ENCODE measurements around the gene CBX8. TPM values are rescaled to one million over a fixed set of nuclear protein-coding genes. Genes with fewer than 3 reads are reported as not detected.

Gene CBX8
- polyA plus RNA-seq, 1 donor = 10.3 TPM

- Histone ChIP-seq H3K36me3 (ENCODE audit: control insufficient read depth, insufficient read depth, low read length) (no peaks in the 10 kb centered on the region), H3K9me3 (ENCODE audit: control insufficient read depth, low read depth, low read length) (peaks cover 4% of the 10 kb centered on the region), H3K4me3 (ENCODE audit: low read length) (no peak overlapping the region), H3K27me3 (ENCODE audit: control insufficient read depth, insufficient read depth, low read length) (peaks cover 50% of the 10 kb centered on the region), H3K27ac (ENCODE audit: low read length) (no peak overlapping the region), H3K4me1 (ENCODE audit: control insufficient read depth, insufficient read depth, low read length) (peaks cover 7% of the 10 kb centered on the region)
- DNase-seq = no peak
- WGBS (ENCODE audit: insufficient coverage, low lambda C conversion rate) = 83% methylated on average over 1 of the region's 13 CpGs
Measured at GRCh38 chr17:79819534-79820276, 22.8 kb upstream of the CBX8 start.

GRCh38 chr17:79819085-79819484 is 22.2 kb upstream of the CBX8 start:
- Histone ChIP-seq H3K4me1 (ENCODE audit: control insufficient read depth, insufficient read depth, low read length) (peaks cover 13% of the 10 kb centered on the region), H3K9me3 (ENCODE audit: control insufficient read depth, low read depth, low read length) (peaks cover 4% of the 10 kb centered on the region), H3K27me3 (ENCODE audit: control insufficient read depth, insufficient read depth, low read length) (peaks cover 56% of the 10 kb centered on the region), H3K27ac (ENCODE audit: low read length) (no peak overlapping the region), H3K4me3 (ENCODE audit: low read length) (no peak overlapping the region), H3K36me3 (ENCODE audit: control insufficient read depth, insufficient read depth, low read length) (no peaks in the 10 kb centered on the region)
- no peak for DNase-seq
- WGBS (ENCODE audit: insufficient coverage, low lambda C conversion rate) = no CpG with 5 or more reads among the region's 5 CpGs

GRCh38 chr17:79818026-79818758 is 21.3 kb upstream of the CBX8 start:
- no CpG with 5 or more reads among the region's 12 CpGs for WGBS (ENCODE audit: insufficient coverage, low lambda C conversion rate)
- Histone ChIP-seq H3K9me3 (ENCODE audit: control insufficient read depth, low read depth, low read length) (peaks cover 4% of the 10 kb centered on the region), H3K27ac (ENCODE audit: low read length) (no peak overlapping the region), H3K36me3 (ENCODE audit: control insufficient read depth, insufficient read depth, low read length) (no peaks in the 10 kb centered on the region), H3K4me3 (ENCODE audit: low read length) (no peak overlapping the region), H3K27me3 (ENCODE audit: control insufficient read depth, insufficient read depth, low read length) (peaks cover 61% of the 10 kb centered on the region), H3K4me1 (ENCODE audit: control insufficient read depth, insufficient read depth, low read length) (peaks cover 17% of the 10 kb centered on the region)
- no peak for DNase-seq

- Histone ChIP-seq H3K27ac (ENCODE audit: low read length) (no peak overlapping the region), H3K36me3 (ENCODE audit: control insufficient read depth, insufficient read depth, low read length) (no peaks in the 10 kb centered on the region), H3K4me1 (ENCODE audit: control insufficient read depth, insufficient read depth, low read length) (peaks cover 34% of the 10 kb centered on the region), H3K27me3 (ENCODE audit: control insufficient read depth, insufficient read depth, low read length) (peaks cover 82% of the 10 kb centered on the region), H3K4me3 (ENCODE audit: low read length) (no peak overlapping the region), H3K9me3 (ENCODE audit: control insufficient read depth, low read depth, low read length) (peaks cover 17% of the 10 kb centered on the region)
- DNase-seq = peak in 1 of 2 donors; percentile 38
- no CpG with 5 or more reads among the region's 41 CpGs for WGBS (ENCODE audit: insufficient coverage, low lambda C conversion rate)
Measured at GRCh38 chr17:79815836-79816461, 19.1 kb upstream of the CBX8 start.

GRCh38 chr17:79814974-79815835 is 18.3 kb upstream of the CBX8 start:
- no peaks in the 10 kb centered on the region for H3K36me3 ChIP-seq (ENCODE audit: control insufficient read depth, insufficient read depth, low read length)
- peaks cover 88% of the 10 kb centered on the region for H3K27me3 ChIP-seq (ENCODE audit: control insufficient read depth, insufficient read depth, low read length)
- peaks cover 21% of the 10 kb centered on the region for H3K9me3 ChIP-seq (ENCODE audit: control insufficient read depth, low read depth, low read length)
- WGBS (ENCODE audit: insufficient coverage, low lambda C conversion rate) = no CpG with 5 or more reads among the region's 96 CpGs
- peaks cover 41% of the 10 kb centered on the region for H3K4me1 ChIP-seq (ENCODE audit: control insufficient read depth, insufficient read depth, low read length)
- no peak overlapping the region for H3K4me3 ChIP-seq (ENCODE audit: low read length)
- peak in 1 of 2 donors; percentile 65 for DNase-seq
- no peak overlapping the region for H3K27ac ChIP-seq (ENCODE audit: low read length)

- no peaks in the 10 kb centered on the region for H3K36me3 ChIP-seq (ENCODE audit: control insufficient read depth, insufficient read depth, low read length)
- peaks cover 46% of the 10 kb centered on the region for H3K4me1 ChIP-seq (ENCODE audit: control insufficient read depth, insufficient read depth, low read length)
- DNase-seq = peak in 1 of 2 donors; percentile 42
- peaks cover 87% of the 10 kb centered on the region for H3K27me3 ChIP-seq (ENCODE audit: control insufficient read depth, insufficient read depth, low read length)
- H3K4me3 ChIP-seq (ENCODE audit: low read length) = no peak overlapping the region
- H3K9me3 ChIP-seq (ENCODE audit: control insufficient read depth, low read depth, low read length) = peaks cover 23% of the 10 kb centered on the region
- no peak overlapping the region for H3K27ac ChIP-seq (ENCODE audit: low read length)
- no CpG with 5 or more reads among the region's 43 CpGs for WGBS (ENCODE audit: insufficient coverage, low lambda C conversion rate)
Measured at GRCh38 chr17:79814127-79814973, 17.5 kb upstream of the CBX8 start.

DNA sequence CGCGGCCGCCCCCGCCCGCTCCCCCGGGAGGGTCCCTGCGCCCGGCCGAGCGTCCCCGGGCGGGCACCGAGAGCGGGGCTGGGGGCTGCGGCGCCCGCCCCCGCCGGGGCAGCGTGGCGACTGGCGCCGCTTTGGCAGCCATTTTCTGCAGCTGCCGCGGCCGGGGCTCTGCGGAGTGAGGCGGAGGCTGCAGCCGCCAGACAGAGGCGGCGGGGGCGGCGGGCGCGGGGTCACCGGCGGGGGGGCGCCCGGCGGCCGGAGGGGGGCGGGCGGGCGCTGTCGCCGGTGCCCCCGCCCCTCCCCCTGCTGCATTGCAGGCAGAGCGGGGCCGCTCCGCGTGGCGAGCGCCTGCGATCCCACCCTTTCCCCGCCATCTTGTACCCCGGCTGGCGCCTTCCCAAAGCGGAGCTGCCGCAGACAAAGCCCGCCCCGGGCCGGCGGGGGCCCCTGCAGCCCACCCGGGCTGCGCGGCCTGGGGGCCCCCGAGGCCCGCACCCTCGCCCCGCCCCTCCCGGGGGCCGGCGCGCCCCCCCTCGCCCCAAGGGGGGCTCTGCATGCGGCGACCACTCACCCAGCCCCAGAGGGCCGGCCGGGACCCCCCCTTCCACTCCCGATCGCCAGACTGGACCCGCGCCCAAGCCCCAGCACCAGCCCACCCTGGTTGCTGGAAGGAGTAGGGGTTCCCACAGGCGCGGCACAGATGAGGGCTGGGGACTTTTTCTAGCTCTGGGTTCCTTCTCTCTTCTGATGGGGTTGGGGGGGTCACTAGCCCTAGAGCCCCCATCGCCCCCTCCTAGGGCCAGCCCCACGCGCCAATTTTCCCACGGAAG is 16.6 kb upstream of the CBX8 start:
- Histone ChIP-seq H3K36me3 (ENCODE audit: control insufficient read depth, insufficient read depth, low read length) (no peaks in the 10 kb centered on the region), H3K27ac (ENCODE audit: low read length) (no peak overlapping the region), H3K27me3 (ENCODE audit: control insufficient read depth, insufficient read depth, low read length) (peaks cover 92% of the 10 kb centered on the region), H3K9me3 (ENCODE audit: control insufficient read depth, low read depth, low read length) (peaks cover 24% of the 10 kb centered on the region), H3K4me3 (ENCODE audit: low read length) (no peak overlapping the region), H3K4me1 (ENCODE audit: control insufficient read depth, insufficient read depth, low read length) (peaks cover 53% of the 10 kb centered on the region)
- DNase-seq = no peak
- no CpG with 5 or more reads among the region's 89 CpGs for WGBS (ENCODE audit: insufficient coverage, low lambda C conversion rate)

DNA sequence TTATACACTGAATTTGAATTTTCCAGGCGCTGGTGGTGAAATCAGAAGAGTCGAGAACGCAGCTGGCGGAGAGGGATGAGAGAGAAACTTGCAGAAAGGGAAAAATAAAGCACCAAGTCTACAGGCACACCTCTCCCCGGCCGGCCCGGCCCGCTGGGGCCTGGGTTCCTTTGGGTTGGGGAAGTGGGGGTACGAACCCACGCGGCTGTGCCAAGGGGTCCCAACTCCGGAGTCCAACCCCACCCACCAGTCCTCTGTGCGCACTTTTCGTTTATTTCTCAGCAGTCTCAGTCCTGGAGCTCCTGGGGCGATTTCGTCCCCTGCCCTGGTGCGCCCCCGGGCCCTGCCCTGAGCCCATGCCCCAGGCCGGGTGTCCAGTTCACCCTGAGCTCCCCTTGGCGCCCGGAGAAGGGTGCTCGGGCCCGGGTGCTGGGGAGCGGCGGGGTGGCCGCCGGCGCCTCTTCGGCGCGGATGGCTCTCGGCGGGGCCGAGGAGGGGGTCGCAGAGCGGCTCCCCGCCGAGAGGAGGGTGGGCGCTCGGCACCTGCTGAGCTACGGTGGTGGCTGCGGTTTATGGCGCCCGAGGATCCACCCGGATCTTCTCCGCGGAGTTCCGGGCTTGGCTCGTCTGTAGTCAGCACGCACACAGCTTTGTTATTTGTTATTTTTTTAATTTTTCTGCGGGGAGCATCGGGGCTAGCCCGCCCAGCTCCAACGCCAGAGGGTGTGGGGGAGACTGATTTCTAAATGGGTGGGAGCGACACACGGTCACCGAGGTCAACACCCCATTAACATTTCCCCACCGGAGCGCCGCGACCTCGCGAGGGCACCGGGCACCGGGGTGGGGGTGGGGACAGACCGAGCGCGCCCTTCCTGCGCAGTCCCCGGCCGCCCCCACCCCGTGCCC is 15.7 kb upstream of the CBX8 start:
- WGBS (ENCODE audit: insufficient coverage, low lambda C conversion rate) = no CpG with 5 or more reads among the region's 72 CpGs
- no peaks in the 10 kb centered on the region for H3K36me3 ChIP-seq (ENCODE audit: control insufficient read depth, insufficient read depth, low read length)
- H3K27me3 ChIP-seq (ENCODE audit: control insufficient read depth, insufficient read depth, low read length) = peaks cover 92% of the 10 kb centered on the region
- no peak overlapping the region for H3K4me3 ChIP-seq (ENCODE audit: low read length)
- H3K9me3 ChIP-seq (ENCODE audit: control insufficient read depth, low read depth, low read length) = peaks cover 24% of the 10 kb centered on the region
- DNase-seq = peak in 1 of 2 donors; percentile 44
- peaks cover 53% of the 10 kb centered on the region for H3K4me1 ChIP-seq (ENCODE audit: control insufficient read depth, insufficient read depth, low read length)
- H3K27ac ChIP-seq (ENCODE audit: low read length) = no peak overlapping the region

All from large intestine (tissue), 3 donors.